Upper lobe of left lung (tissue), 4 donors: Measurements from ENCODE around the gene COL20A1.

Experiments used
- EP300 ChIP-seq, 4 donors: sonication (generic); formaldehyde crosslinking; IDR thresholded peaks; one replicate each; pipeline ENCODE4 v1.5.1; 2017; ENCODE audit warnings: antibody characterized with exemption in 4 of 4, control low read depth in 2 of 4
- POLR2A ChIP-seq, 4 donors: fragments of 450-650 bp; IDR thresholded peaks; one replicate each; pipeline ENCODE4 v1.5.1; 2016 to 2017; ENCODE audit warnings: antibody characterized with exemption in 4 of 4, mild to moderate bottlenecking in 2 of 4
- POLR2AphosphoS5 ChIP-seq, 2 donors: sonication (generic); formaldehyde crosslinking; IDR thresholded peaks; one replicate each; pipeline ENCODE4 v1.5.1; 2017; ENCODE audit warnings: antibody characterized with exemption in 2 of 2
- TF ChIP-seq, protein P1 (sequence below), 6 experiments: fragments of 450-650 bp in 4 of 6; fragments of 200-600 bp in 2 of 6; sonication (generic) in 2 of 6; IDR thresholded peaks; one replicate each; pipeline ENCODE4 v1.5.1; 2016 to 2019; ENCODE audit warnings: antibody characterized with exemption in 6 of 6

DNA sequence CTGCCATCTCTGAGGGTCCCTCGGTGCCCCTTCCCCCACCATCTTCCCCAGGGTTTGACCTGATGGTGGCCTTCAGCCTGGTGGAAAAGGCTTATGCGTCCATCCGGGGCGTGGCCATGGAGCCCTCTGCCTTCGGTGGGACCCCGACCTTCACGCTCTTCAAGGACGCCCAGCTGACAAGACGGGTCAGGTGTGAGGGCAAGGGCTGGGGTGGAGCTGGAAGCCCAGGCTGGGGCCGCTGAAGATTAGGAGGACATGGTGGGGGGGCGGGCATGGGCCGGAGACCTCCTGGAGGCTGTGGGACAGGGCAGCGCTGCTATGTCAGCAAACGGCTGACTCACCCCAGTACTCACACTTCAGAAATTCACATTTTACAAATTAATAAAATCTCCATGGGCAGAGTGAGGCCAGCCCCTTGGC is 23.5 kb downstream of the COL20A1 start:
- TF ChIP-seq, protein P1, sequence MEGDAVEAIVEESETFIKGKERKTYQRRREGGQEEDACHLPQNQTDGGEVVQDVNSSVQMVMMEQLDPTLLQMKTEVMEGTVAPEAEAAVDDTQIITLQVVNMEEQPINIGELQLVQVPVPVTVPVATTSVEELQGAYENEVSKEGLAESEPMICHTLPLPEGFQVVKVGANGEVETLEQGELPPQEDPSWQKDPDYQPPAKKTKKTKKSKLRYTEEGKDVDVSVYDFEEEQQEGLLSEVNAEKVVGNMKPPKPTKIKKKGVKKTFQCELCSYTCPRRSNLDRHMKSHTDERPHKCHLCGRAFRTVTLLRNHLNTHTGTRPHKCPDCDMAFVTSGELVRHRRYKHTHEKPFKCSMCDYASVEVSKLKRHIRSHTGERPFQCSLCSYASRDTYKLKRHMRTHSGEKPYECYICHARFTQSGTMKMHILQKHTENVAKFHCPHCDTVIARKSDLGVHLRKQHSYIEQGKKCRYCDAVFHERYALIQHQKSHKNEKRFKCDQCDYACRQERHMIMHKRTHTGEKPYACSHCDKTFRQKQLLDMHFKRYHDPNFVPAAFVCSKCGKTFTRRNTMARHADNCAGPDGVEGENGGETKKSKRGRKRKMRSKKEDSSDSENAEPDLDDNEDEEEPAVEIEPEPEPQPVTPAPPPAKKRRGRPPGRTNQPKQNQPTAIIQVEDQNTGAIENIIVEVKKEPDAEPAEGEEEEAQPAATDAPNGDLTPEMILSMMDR (IDR thresholded peaks at IDR 0.05) = no peak
- TF ChIP-seq POLR2AphosphoS5 (IDR thresholded peaks at IDR 0.05) = no peak
- TF ChIP-seq POLR2A (IDR thresholded peaks at IDR 0.05) = no peak
- no peak for TF ChIP-seq EP300 (IDR thresholded peaks at IDR 0.05)
